Loucy (cell line): ENCODE measurements around the gene FHIT.

Experiments used
- EZH2phosphoT487 ChIP-seq: fragments of 200-600 bp; IDR thresholded peaks from 2 replicates; pipeline ENCODE4 v1.6.1; 2018; ENCODE audit warnings: antibody characterized with exemption, mild to moderate bottlenecking, moderate library complexity, borderline replicate concordance
- TF ChIP-seq, protein P1 (sequence below): fragments of 200-600 bp; sonication (generic); conservative IDR thresholded peaks from 2 replicates; pipeline ENCODE4 v1.5.1; 2014; ENCODE audit warnings: mild to moderate bottlenecking, antibody characterized with exemption, low read length

DNA sequence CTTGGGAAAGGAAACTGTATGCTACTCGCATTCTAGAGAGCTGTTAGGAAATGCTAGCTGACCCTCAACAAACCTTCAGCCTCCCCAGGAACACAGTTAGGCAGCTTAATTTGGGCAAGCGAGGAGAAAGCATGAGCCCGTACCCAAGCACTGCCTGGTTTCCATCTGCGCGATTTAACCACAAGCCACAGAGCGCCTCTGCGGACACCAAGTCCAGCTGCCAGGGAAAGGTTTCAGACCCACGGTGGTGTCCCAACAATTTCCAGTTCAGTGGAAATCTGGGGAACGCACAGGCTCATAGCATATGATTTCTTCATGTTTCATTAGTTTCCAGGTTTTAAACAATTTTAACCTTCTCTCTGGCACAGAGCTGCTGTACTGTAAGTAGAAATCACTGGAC, 617.6 kb downstream of the FHIT start:
- TF ChIP-seq, protein P1, sequence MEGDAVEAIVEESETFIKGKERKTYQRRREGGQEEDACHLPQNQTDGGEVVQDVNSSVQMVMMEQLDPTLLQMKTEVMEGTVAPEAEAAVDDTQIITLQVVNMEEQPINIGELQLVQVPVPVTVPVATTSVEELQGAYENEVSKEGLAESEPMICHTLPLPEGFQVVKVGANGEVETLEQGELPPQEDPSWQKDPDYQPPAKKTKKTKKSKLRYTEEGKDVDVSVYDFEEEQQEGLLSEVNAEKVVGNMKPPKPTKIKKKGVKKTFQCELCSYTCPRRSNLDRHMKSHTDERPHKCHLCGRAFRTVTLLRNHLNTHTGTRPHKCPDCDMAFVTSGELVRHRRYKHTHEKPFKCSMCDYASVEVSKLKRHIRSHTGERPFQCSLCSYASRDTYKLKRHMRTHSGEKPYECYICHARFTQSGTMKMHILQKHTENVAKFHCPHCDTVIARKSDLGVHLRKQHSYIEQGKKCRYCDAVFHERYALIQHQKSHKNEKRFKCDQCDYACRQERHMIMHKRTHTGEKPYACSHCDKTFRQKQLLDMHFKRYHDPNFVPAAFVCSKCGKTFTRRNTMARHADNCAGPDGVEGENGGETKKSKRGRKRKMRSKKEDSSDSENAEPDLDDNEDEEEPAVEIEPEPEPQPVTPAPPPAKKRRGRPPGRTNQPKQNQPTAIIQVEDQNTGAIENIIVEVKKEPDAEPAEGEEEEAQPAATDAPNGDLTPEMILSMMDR, result no peak
- no peak for TF ChIP-seq EZH2phosphoT487
